HTERT RPE-1 (cell line): Measurements from ENCODE around the gene KLRC2.
"Not testable (repeated sequence)": the region's sequence is repeated elsewhere in the genome, so short reads cannot be mapped to it uniquely, and the experiment has no call there.

ENCODE experiments used
- in situ Hi-C: fragments of 300-500 bp; cut with MboI; formaldehyde crosslinking; loops from 4 replicates; pipeline ENCODE4 v1.14.3; 2020; ENCODE audit warnings: low sequenced_read_pairs

Gene KLRC2

DNA sequence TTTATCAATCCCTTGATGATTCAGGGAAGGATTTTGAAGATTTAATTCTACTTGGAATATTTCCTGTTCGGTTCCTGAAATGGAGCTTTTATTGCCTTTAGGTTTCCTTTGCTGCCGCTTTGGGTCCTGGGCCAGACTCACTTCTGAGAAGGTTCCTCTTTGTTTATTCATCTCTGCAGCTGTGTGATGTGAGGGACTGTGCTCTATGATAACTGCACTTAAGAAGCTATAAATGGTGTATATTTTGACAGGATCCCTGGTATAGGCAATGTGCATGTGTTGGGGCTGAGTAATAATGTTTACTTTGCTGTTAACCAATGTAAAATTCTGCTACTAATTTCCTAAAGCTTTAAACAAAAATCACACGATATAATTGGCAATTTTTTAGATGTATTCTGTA is at the start of gene KLRC2:
KLRC2 (minus strand) TSS at position 195 of the 400 bp plus-strand sequence; CDS start at position 171, 24 bp downstream.
- in situ Hi-C loops, result not testable (repeated sequence)

DNA sequence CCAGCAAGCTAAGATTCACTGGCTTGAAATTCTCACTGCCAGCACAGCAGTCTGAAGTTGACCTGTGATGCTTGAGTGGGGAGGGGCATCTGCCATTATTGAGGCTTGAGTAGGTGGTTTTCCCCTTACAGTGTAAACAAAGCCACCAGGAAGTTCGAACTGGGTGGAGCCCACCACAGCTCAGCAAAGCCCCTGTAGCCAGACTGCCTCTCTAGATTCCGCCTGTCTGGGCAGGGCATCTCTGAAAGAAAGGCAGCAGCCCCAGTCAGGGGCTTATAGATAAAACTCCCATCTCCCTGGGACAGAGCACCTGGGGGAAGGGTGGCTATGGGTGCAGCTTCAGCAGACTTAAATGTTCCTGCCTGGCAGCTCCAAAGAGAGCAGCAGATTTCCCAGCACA is 46.1 kb upstream of the KLRC2 start:
- in situ Hi-C loops, result not testable (repeated sequence)

DNA sequence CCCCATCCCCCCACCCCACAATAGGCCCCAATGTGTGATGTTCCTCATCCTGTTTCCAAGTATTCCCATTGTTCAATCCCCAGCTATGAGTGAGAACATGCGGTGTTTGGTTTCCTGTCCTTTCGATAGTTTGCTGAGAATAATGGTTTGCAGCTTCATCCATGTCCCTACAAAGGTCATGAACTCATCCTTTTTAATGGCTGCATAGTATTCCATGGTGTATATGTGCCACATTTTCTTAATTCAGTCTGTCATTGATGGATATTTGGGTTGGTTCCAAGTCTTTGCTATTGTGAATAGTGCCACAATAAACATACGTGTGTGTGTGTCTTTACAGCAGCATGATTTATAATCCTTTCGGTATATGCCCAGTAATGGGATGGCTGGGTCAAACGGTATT is 37.0 kb upstream of the KLRC2 start:
- in situ Hi-C loops, result not testable (repeated sequence)

DNA sequence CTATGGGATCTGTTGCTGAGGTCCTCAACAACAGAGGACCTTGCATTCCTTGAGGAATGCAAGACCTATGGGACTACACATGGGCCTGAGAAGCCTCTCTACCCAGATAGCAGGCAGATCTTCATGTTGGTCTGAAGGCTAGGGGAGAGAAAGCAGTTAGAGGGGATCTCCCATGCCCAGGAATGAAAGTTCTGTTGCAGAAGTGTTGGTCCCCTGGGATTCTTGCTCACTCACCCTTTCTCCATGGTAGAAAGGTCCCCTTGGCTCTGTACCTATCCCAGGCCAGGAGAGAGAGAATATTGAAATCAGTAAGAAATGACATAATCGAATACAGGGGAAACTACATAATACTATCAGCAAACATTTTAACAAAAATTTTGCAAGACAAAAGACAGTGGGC is 33.9 kb upstream of the KLRC2 start:
- in situ Hi-C loops, result no loop called here

DNA sequence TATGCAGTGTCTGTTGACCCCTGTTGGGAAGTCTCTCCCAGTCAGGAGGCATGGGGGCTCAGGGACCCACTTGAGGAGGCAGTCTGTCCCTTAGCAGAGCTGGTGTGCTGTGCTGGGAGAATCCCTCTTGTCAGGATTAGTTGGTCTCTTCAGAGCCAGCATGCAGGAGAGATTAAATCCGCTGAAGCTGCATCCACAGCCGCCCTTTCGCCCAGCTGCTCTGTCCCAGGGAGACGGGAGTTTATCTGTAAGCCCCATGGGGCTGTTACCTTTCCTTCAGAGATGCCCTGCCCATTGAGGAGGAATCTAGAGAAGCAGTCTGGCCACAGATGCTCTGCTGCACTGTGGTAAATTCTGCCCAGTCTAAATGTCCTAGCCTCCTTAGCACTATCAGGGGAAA is 30.5 kb upstream of the KLRC2 start:
- in situ Hi-C loops, result no loop called here

DNA sequence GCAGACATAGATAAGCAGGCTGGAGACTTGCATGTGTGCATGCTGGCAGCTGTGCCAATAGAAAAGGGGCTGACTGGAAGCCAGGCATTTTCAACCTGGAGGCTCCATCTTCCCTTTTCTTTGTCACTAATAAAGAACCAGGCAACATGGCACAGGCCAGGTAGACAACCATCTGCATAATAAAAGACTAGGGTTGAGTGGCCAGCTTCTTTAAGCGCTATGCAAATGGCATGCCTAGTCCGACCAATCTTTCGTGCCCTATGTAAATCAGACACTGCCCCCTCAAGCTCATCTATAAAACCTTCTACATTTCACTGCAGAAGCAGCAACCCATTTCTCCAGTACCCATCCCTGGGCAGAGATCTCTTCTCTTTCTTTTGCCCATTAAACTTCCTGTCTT is 21.9 kb upstream of the KLRC2 start:
- in situ Hi-C loops, result no loop called here

DNA sequence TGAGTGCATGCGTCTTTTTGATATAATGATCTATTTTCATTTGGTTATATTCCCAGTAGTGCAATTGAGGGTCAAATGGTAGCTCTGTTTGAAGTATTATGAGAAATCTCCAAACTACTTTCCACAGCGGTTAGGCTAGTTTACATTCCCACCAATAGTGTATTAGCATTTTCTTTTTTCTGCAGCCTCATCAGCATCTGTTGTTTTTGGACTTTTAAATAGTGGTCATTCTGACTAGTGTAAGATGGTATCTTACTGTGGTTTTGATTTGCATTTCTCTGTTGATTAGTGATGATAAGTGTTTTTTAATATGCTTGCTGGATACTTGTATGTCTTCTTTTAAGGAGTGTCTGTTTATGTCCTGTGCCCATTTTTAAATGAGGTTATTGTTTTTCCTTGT is 21.0 kb upstream of the KLRC2 start:
- in situ Hi-C loops, result no loop called here

DNA sequence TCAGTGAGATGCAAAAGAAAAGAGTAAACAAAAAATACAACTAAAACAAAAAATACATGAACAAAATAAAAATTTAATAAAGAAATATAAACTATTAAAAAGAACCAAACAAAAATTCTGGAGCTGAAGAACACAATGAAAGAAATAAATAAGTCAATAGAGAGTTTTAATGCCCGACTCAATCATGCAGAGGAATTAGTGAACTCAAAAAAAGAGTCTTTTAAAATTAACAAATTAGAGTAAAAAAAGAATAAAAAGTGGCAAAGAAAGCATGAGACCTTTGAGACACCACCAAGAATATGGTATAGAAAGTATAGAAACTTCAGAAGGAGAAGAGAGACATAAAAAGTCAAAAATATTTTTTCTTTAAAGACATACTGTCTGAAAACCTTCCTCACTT is 20.0 kb upstream of the KLRC2 start:
- in situ Hi-C loops, result no loop called here

DNA sequence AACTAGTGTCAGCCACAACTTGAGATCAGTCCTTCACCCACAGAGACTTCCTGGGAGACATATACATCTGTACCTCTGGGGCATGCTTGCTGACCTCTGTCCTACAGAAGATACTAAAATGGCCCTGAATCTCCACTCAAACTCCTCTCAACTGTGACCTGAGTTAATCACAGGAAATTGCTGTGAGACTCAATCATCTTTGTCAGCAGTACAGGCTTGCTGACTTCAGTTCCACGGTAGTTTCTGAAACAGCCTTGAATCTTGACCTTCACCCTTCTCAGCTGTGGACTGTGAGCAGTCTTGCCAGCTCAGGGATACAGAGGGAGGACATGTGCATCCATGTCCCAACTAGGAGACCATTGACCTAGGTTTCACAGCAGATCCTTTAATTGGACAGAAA is 18.7 kb upstream of the KLRC2 start:
- in situ Hi-C loops, result no loop called here

DNA sequence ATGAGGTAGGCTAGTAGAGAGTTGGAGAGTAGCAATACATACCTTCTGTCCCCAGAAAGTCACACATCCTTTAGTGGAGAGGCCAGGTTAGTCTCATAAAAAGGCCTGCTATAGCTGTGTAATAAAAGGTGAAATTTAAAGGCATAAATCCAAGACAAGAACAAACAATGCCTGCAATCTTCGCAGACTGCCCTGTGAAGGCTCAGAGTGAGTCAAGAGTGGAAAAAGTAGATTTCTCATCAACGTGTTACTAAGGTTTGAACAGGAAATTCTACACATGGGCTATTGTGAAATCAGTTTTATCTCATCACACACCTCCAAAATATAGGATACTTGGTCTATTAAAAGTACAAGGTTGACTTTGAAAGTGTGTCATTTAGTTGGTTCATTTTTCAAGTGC is 17.3 kb upstream of the KLRC2 start, which contains the start of gene KLRC1:
KLRC1 (minus strand) TSS at position 222 of the 400 bp plus-strand sequence. CDS start 2,221 bp downstream, outside the sequence.
- in situ Hi-C loops, result no loop called here

DNA sequence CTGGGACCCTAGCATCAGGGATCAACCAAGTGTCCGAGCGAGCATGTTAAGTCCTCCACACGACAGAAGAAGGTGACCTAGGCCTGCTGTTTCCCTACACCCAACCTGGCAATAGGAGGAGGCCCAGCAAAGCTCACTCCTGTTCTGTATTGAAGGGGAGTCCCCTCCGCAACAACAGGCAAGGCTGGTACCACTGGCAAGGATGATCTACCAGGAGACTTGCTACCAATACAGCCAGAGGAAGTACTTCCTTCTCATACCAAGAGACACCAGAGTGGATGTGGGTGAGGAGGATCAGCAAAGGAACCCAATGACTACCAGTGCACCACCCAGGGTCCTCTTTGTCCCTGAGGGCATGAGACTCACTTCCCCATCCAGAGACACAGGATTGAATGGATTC is 12.4 kb upstream of the KLRC2 start:
- in situ Hi-C loops, result no loop called here

DNA sequence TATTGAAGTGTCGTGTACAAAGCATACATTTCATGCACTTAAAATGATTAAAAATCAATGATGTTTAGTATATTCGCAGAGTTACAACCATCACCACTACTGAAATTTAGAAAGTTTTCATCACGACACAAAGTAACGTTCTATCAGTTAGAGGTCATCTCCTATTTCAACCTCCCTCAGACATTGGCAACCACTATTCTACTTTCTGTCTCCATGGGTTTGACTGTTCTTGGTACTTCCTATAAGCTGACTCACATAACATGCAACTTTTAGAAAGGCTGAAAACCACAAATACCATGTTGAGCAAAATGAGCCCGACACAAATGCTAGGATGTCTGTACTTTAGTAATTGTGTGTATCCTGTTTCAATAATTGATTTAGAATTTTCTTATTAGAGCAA is 10.2 kb upstream of the KLRC2 start:
- in situ Hi-C loops, result not testable (repeated sequence)

DNA sequence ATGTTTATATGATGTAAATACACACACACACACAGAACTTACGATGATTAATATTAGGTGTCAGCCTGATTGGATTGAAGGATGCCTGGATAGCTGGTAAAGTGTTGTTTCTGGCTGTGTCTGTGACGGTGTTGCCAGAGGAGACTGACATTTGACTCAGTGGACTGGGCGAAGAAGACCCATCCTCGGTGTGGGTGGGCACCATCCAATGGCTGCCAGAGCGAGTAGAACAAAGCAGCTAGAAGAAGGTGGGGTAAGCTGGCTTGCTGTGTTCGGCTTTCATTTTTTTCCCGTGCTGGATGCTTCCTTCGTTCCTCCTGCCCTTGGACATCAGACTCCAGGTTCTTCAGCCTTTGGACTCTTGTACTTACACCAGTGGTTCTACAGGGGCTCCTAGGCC is 5.3 kb upstream of the KLRC2 start:
- in situ Hi-C loops, result not testable (repeated sequence)

DNA sequence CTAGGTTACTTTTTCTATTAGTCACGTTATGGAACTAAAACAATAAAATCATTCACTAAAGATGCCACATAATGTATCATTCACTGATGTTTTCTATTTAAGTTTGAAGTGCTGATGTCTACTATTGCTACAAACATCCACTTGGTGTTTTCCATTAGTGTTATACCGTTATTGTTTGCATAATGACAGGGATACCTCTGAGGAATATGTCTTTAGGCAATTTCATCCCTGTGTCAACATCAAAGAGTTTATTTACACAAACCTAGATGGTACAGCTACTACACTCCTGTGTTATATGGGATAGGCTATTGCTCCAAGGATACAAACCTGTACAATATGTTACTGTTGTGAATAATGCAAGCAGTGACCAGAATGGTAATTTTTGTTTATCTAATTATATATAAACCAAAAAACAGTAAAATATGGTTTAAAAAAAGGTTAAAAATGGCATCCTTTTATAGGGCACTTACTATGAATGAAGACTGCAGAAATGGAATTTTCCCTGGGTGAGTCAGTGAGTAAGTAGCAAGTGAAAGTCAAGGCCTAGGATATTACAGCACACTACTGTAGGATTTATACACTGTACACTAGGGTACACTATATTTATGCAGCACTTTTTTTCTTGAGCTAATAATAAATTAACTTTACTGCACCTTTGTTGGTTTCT is 3.9 kb upstream of the KLRC2 start:
- in situ Hi-C loops, result not testable (repeated sequence)

DNA sequence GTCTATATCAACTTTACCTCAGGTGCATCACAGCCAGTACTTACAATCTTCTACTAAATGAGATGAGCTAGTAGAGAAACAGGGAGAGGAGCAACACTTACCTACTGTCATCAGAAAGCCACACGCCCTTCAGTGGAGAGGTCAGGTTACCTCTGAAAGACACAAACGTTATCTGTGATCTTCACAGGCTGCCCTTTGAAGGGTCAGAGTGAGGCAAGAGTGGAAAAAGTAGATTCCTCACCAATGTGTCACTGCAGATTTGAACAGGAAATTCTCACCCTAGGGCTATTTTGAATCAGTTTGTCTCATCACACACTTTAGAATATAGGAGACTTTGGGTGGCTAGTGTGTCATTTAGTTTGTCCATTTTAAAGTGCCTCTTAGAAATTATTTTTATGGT is 1.8 kb upstream of the KLRC2 start:
- in situ Hi-C loops, result not testable (repeated sequence)

DNA sequence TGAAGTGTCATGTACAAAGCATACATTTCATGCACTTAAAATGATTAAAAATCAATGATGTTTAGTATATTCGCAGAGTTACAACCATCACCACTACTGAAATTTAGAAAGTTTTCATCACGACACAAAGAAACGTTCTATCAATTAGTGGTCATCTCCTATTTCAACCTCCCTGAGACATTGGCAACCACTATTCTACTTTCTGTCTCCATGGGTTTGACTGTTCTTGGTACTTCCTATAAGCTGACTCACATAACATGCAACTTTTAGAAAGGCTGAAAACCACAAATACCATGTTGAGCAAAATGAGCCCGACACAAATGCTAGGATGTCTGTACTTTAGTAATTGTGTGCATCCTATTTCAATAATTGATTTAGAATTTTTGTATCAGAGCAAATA is 5.2 kb downstream of the KLRC2 start:
- in situ Hi-C loops, result not testable (repeated sequence)

DNA sequence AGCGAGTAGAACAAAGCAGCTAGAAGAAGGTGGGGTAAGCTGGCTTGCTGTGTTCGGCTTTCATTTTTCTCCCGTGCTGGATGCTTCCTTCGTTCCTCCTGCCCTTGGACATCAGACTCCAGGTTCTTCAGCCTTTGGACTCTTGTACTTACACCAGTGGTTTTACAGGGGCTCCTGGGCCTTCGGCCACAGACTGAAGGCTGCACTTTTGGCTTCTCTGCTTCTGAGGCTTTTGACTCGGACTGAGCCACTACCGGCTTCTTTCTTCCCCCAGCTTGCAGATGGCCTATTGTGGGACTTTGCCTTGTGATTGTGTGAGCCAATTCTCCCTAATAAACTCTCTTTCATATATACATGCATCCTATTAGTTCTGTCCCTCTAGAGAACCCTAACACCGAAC is 9.9 kb downstream of the KLRC2 start:
- in situ Hi-C loops, result not testable (repeated sequence)

DNA sequence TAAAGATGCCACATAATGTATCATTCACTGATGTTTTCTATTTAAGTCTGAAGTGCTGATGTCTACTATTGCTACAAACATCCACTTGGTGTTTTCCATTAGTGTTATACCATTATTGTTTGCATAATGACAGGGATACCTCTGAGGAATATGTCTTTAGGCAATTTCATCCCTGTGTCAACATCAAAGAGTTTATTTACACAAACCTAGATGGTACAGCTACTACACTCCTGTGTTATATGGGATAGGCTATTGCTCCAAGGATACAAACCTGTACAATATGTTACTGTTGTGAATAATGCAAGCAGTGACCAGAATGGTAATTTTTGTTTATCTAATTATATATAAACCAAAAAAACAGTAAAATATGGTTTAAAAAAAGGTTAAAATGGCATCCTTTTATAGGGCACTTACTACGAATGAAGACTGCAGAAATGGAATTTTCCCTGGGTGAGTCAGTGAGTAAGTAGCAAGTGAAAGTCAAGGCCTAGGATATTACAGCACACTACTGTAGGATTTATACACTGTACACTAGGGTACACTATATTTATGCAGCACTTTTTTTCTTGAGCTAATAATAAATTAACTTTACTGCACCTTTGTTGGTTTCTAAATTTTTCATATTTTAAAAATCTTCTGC is 11.4 kb downstream of the KLRC2 start:
- in situ Hi-C loops, result not testable (repeated sequence)

DNA sequence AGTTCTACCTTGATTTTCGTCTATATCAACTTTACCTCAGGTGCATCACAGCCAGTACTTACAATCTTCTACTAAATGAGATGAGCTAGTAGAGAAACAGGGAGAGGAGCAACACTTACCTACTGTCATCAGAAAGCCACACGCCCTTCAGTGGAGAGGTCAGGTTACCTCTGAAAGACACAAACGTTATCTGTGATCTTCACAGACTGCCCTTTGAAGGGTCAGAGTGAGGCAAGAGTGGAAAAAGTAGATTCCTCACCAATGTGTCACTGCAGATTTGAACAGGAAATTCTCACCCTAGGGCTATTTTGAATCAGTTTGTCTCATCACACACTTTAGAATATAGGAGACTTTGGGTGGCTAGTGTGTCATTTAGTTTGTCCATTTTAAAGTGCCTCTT is 13.7 kb downstream of the KLRC2 start:
- in situ Hi-C loops, result not testable (repeated sequence)

DNA sequence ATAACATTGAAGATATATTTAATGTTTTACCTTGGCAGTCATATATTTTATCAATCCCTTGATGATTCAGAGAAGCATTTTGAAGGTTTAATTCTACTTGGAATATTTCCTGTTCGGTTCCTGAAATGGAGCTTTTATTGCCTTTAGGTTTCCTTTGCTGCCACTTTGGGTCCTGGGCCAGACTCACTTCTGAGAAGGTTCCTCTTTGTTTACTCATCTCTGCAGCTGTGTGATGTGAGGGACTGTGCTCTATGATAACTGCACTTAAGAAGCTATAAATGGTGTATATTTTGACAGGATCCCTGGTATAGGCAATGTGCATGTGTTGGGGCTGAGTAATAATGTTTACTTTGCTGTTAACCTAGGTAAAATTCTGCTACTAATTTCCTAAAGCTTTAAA is 15.5 kb downstream of the KLRC2 start, which contains the start of gene KLRC3:
KLRC3 (minus strand) TSS at position 262 of the 400 bp plus-strand sequence; CDS start at position 217, 45 bp downstream.
- in situ Hi-C loops, result not testable (repeated sequence)

DNA sequence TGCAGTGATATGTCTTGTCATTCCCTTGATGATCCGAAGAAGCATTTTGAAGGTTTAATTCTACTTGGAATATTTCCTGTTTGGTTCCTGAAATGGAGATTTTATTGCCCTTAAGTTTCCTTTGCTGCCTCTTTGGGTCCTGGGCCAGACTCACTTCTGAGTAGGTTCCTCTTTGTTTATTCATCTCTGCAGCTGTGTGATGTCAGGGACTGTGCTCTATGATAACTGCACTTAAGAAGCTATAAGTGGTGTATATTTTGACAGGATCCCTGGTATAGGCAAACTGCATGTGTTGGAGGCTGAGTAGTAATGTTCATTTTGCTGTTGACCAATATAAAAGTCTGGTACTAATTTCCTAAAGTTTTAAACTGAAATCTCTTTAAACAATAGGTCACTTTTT is 26.4 kb downstream of the KLRC2 start, which contains the start of gene KLRC4:
KLRC4 (minus strand) TSS at position 366 of the 400 bp plus-strand sequence; CDS start at position 184, 182 bp downstream.
- in situ Hi-C loops, result no loop called here

DNA sequence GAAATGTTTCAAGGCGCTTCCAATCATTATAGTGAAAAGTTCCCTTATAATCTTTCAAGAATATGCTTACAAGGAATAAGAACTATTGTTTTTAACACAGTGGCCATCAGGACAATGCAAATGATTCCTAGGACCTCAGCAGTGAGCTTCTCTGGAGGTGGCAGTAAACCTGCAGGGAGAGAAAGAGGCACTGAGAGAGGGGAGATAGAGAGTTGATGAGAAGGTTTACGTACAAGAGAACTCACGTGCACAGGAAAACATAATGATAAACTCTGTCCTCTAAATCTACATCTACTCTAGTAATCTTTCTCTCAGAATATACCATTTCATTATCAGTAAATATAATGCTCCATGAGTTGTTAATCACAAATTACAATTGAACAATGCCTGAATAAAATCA is 27.0 kb downstream of the KLRC2 start:
- in situ Hi-C loops, result no loop called here
